WTC11 (cell line): ENCODE measurements around the gene RSPRY1. TPM values are rescaled to one million over a fixed set of nuclear protein-coding genes. Genes with fewer than 3 reads are reported as not detected.

Source experiments
- ATAC-seq: fragments of 200-7000 bp; cut with Tn5 transposase; 2 replicates; pipeline ENCODE4 v1.10.0; 2021; ENCODE audit warnings: mild to moderate bottlenecking, moderate library complexity
- CTCF ChIA-PET: fragments of 300-600 bp; sonication (Branson Sonifier 250); formaldehyde crosslinking; loops from one replicate; lab custom pipeline; 2021; ENCODE audit warnings: antibody characterized with exemption; lab: Charles Lee
- POLR2A ChIA-PET: fragments of 350-600 bp; sonication (Branson Sonifier 250); formaldehyde crosslinking; loops from one replicate; lab custom pipeline; 2021; ENCODE audit warnings: antibody characterized with exemption; lab: Charles Lee
- DNase-seq: peaks from one replicate; pipeline ENCODE4 v3.0.0; 2021; ENCODE audit warnings: low spot score
- H3K27ac Mint-ChIP-seq: 2 replicates; pipeline ENCODE4 v1.8.0; 2021; ENCODE audit warnings: mixed read lengths
- H3K27me3 Mint-ChIP-seq: 2 replicates; pipeline ENCODE4 v1.8.0; 2021; ENCODE audit warnings: low read depth, mild to moderate bottlenecking, moderate library complexity, mixed read lengths
- H3K36me3 Mint-ChIP-seq: 2 replicates; pipeline ENCODE4 v1.8.0; 2021; ENCODE audit warnings: mixed read lengths
- H3K4me1 Mint-ChIP-seq: 2 replicates; pipeline ENCODE4 v1.8.0; 2022; ENCODE audit warnings: mixed read lengths
- H3K4me3 Mint-ChIP-seq: 2 replicates; pipeline ENCODE4 v1.8.0; 2021; ENCODE audit warnings: mild to moderate bottlenecking, moderate library complexity, mixed read lengths
- H3K9me3 Mint-ChIP-seq: 2 replicates; pipeline ENCODE4 v1.8.0; 2021; ENCODE audit warnings: mixed read lengths
- GABPB1 ChIP-seq: sonication (generic); formaldehyde crosslinking; IDR thresholded peaks from 2 replicates; pipeline ENCODE4 v1.8.1; 2023; ENCODE audit warnings: mild to moderate bottlenecking, missing genetic modification reagents
- KAT7 ChIP-seq: sonication (generic); formaldehyde crosslinking; IDR thresholded peaks from 2 replicates; pipeline ENCODE4 v1.8.1; 2023; ENCODE audit warnings: missing genetic modification reagents, mild to moderate bottlenecking, borderline replicate concordance
- NR1H2 ChIP-seq: sonication (generic); formaldehyde crosslinking; IDR thresholded peaks from 2 replicates; pipeline ENCODE4 v1.9.0; 2021; ENCODE audit warnings: mild to moderate bottlenecking, moderate library complexity, missing genetic modification reagents
- OVOL2 ChIP-seq: fragments of 250-450 bp; sonication (Bioruptor Pico); IDR thresholded peaks from 2 replicates; pipeline ENCODE4 v1.9.0; 2021; ENCODE audit warnings: mild to moderate bottlenecking, borderline replicate concordance
- RELA ChIP-seq: sonication (generic); formaldehyde crosslinking; IDR thresholded peaks from 2 replicates; pipeline ENCODE4 v1.8.1; 2022; ENCODE audit warnings: missing genetic modification reagents, mild to moderate bottlenecking, borderline replicate concordance
- SMAD3 ChIP-seq: sonication (generic); formaldehyde crosslinking; IDR thresholded peaks from 2 replicates; pipeline ENCODE4 v1.8.0; 2022; ENCODE audit warnings: missing genetic modification reagents, mild to moderate bottlenecking, borderline replicate concordance
- SP1 ChIP-seq: sonication (generic); formaldehyde crosslinking; conservative IDR thresholded peaks from 2 replicates; pipeline ENCODE4 v1.8.1; 2022; ENCODE audit warnings: missing genetic modification reagents
- ZBTB21 ChIP-seq: sonication (generic); formaldehyde crosslinking; IDR thresholded peaks from 2 replicates; pipeline ENCODE4 v1.8.1; 2023; ENCODE audit warnings: mild to moderate bottlenecking, missing genetic modification reagents, borderline replicate concordance
- total RNA-seq: library from RNA; stranded (reverse); gene quantifications from 3 replicates; pipeline ENCODE4 v1.2.3, GENCODE V29; 2021
- TF ChIP-seq, protein P1 (sequence below): sonication (generic); formaldehyde crosslinking; conservative IDR thresholded peaks from 2 replicates; pipeline ENCODE4 v1.8.1; 2023; ENCODE audit warnings: mild to moderate bottlenecking, low read depth, missing genetic modification reagents, moderate library complexity
- TF ChIP-seq, protein P2 (sequence below): fragments of 250-450 bp; sonication (Bioruptor Pico); conservative IDR thresholded peaks from 2 replicates; pipeline ENCODE4 v1.9.0; 2021; ENCODE audit warnings: mild to moderate bottlenecking
- TF ChIP-seq, protein P3 (sequence below): sonication (generic); formaldehyde crosslinking; IDR thresholded peaks from 2 replicates; pipeline ENCODE4 v1.8.1; 2023; ENCODE audit warnings: mild to moderate bottlenecking, missing genetic modification reagents
- TF ChIP-seq, protein P4 (sequence below): sonication (generic); formaldehyde crosslinking; IDR thresholded peaks from 2 replicates; pipeline ENCODE4 v1.8.1; 2022; ENCODE audit warnings: mild to moderate bottlenecking, missing genetic modification reagents, moderate library complexity, borderline replicate concordance
- TF ChIP-seq, protein P5 (sequence below): sonication (generic); formaldehyde crosslinking; IDR thresholded peaks from 2 replicates; pipeline ENCODE4 v1.8.1; 2022; ENCODE audit warnings: missing genetic modification reagents, borderline replicate concordance
- TF ChIP-seq, protein P6 (sequence below): sonication (generic); formaldehyde crosslinking; IDR thresholded peaks from 2 replicates; pipeline ENCODE4 v1.8.1; 2023; ENCODE audit warnings: mild to moderate bottlenecking, missing genetic modification reagents, moderate library complexity
- TF ChIP-seq, protein P7 (sequence below): sonication (generic); formaldehyde crosslinking; IDR thresholded peaks from 2 replicates; pipeline ENCODE4 v1.8.1; 2022; ENCODE audit warnings: low read depth, missing genetic modification reagents, borderline replicate concordance

The RSPRY1 gene
- total RNA-seq, 1 experiment from 2014 or later, result 26.8 TPM

DNA sequence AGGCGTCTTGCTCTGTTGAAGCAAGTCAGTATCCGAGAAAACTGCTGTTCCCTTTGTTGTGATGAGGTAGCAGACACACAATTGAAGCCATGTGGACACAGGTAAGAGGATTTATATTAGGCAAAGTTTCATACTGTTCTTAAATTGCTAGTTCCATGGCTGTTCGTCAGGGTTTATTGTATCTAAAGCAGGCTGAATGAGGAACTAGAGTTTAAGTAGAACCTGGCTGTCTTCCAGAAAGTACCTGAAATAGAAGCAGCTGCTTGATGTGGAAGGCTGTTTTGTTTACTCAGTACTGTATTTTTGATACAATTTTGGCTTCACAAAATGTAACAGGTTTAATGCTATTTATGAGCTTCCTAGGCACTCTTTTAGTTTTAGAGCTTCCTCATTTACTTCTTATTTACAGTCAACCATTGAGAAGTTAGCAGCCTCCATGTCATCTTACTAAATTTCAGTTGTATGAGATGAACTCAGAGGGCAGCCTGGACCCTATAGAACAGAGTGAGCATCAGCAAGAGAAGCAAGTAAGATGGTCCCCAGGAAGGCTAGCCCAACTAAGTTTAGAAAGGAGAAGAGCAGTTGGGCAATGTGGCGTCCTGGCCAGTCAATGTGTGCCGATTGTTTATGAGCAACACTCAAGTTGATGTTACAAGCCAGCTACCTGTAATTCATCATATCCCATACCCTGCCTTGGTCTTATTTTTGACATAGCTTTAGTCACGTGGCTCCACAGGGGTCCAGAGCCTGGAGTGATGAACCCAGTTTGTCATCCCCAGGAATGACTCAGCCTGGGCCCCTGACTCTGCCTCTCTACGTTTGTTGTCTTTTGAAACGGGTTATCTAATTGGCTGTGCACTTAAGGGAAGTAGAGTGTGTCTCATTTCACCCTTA lies 49.2 kb downstream of the RSPRY1 start (continued):
- TF ChIP-seq, protein P1, sequence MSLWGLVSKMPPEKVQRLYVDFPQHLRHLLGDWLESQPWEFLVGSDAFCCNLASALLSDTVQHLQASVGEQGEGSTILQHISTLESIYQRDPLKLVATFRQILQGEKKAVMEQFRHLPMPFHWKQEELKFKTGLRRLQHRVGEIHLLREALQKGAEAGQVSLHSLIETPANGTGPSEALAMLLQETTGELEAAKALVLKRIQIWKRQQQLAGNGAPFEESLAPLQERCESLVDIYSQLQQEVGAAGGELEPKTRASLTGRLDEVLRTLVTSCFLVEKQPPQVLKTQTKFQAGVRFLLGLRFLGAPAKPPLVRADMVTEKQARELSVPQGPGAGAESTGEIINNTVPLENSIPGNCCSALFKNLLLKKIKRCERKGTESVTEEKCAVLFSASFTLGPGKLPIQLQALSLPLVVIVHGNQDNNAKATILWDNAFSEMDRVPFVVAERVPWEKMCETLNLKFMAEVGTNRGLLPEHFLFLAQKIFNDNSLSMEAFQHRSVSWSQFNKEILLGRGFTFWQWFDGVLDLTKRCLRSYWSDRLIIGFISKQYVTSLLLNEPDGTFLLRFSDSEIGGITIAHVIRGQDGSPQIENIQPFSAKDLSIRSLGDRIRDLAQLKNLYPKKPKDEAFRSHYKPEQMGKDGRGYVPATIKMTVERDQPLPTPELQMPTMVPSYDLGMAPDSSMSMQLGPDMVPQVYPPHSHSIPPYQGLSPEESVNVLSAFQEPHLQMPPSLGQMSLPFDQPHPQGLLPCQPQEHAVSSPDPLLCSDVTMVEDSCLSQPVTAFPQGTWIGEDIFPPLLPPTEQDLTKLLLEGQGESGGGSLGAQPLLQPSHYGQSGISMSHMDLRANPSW (CRISPR knock-in tag), result no peak
- TF ChIP-seq ZBTB21 (CRISPR knock-in tag), result no peak

DNA sequence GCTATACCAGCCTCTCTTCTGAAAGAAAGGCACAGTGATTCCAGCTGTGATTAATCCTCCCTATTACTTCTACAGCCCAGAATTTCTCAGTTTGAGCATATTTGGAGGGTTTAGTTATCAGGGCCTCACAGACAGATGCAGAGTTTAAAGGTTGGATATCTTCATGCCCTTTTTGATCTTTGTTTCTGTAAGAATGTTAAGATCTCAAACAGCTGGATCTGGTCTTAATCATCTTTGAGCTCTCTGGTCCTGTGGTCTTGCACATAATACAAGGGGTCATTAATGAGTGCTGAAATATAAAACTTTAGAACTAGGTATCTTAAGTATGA lies 49.9 kb downstream of the RSPRY1 start:
- Mint-ChIP-seq H3K36me3 (peaks cover 52% of the 10 kb centered on the region), H3K4me3 (no peak overlapping the region), H3K27ac (no peak overlapping the region), H3K9me3 (no peaks in the 10 kb centered on the region), H3K27me3 (no peaks in the 10 kb centered on the region), H3K4me1 (no peaks in the 10 kb centered on the region)
- ChIA-PET POLR2A (no interaction called here), CTCF (no interaction called here)
- ATAC-seq, result no peak
- DNase-seq, result no peak
- TF ChIP-seq, protein P1 (CRISPR knock-in tag), result no peak

DNA sequence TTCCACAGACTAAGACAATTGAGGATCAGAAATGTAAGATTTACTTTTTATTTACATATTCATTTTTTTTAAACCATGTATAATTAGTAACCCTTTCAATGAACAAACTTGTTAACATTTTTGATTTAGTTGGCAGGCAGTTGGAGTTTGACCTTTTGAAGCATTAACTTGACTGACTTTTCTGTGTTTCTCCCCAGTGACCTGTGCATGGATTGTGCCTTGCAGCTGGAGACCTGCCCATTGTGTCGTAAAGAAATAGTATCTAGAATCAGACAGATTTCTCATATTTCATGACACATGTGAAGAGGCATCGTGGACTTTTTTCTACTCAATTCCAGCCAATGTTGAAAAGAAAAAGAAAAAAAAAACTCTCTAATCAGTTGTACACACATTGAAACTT lies 52.6 kb downstream of the RSPRY1 start:
- Mint-ChIP-seq H3K4me3 (no peak overlapping the region), H3K4me1 (no peaks in the 10 kb centered on the region), H3K27ac (no peak overlapping the region), H3K27me3 (no peaks in the 10 kb centered on the region), H3K36me3 (peaks cover 32% of the 10 kb centered on the region), H3K9me3 (no peaks in the 10 kb centered on the region)
- no peak for ATAC-seq
- ChIA-PET POLR2A (no interaction called here), CTCF (no interaction called here)
- no peak for DNase-seq
- TF ChIP-seq, protein P2, sequence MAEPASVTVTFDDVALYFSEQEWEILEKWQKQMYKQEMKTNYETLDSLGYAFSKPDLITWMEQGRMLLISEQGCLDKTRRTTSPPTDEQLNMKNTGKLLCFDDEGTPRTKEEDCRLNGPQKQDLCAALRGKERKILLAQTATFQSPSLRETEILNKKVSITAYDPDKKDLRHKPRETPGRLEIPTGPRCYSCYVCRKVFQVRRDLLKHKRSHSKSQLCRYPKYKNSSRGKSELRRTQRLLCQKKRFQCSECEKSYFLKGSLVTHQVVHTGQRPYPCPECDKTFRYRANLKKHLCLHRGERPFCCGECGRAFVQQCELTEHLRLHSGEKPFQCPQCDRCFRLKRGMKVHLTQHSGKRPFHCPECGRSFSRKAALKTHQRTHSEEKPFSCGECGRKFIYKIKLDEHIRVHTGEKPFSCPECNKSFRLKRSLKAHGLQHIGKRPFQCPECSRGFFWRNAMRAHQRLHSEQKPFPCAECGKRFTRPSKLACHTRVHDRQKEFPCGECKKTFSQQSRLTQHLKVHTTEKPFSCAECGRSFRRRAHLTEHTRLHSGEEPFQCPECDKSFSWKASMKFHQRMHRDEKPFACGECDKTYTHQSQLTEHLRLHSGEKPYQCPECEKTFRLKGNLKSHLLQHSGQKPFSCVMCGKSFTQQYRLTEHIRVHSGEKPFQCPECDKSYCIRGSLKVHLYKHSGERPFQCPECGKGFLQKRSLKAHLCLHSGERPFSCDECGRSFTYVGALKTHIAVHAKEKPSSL (CRISPR knock-in tag), result no peak
- TF ChIP-seq, protein P3, sequence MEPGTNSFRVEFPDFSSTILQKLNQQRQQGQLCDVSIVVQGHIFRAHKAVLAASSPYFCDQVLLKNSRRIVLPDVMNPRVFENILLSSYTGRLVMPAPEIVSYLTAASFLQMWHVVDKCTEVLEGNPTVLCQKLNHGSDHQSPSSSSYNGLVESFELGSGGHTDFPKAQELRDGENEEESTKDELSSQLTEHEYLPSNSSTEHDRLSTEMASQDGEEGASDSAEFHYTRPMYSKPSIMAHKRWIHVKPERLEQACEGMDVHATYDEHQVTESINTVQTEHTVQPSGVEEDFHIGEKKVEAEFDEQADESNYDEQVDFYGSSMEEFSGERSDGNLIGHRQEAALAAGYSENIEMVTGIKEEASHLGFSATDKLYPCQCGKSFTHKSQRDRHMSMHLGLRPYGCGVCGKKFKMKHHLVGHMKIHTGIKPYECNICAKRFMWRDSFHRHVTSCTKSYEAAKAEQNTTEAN (CRISPR knock-in tag), result no peak
- no peak for TF ChIP-seq NR1H2
- TF ChIP-seq, protein P4, sequence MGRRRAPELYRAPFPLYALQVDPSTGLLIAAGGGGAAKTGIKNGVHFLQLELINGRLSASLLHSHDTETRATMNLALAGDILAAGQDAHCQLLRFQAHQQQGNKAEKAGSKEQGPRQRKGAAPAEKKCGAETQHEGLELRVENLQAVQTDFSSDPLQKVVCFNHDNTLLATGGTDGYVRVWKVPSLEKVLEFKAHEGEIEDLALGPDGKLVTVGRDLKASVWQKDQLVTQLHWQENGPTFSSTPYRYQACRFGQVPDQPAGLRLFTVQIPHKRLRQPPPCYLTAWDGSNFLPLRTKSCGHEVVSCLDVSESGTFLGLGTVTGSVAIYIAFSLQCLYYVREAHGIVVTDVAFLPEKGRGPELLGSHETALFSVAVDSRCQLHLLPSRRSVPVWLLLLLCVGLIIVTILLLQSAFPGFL (CRISPR knock-in tag), result no peak
- TF ChIP-seq, protein P5, sequence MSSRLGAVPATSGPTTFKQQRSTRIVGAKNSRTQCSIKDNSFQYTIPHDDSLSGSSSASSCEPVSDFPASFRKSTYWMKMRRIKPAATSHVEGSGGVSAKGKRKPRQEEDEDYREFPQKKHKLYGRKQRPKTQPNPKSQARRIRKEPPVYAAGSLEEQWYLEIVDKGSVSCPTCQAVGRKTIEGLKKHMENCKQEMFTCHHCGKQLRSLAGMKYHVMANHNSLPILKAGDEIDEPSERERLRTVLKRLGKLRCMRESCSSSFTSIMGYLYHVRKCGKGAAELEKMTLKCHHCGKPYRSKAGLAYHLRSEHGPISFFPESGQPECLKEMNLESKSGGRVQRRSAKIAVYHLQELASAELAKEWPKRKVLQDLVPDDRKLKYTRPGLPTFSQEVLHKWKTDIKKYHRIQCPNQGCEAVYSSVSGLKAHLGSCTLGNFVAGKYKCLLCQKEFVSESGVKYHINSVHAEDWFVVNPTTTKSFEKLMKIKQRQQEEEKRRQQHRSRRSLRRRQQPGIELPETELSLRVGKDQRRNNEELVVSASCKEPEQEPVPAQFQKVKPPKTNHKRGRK, result no peak
- no peak for TF ChIP-seq SP1
- TF ChIP-seq GABPB1 (CRISPR knock-in tag), result no peak
- no peak for TF ChIP-seq RELA (CRISPR knock-in tag)
- TF ChIP-seq, protein P6, sequence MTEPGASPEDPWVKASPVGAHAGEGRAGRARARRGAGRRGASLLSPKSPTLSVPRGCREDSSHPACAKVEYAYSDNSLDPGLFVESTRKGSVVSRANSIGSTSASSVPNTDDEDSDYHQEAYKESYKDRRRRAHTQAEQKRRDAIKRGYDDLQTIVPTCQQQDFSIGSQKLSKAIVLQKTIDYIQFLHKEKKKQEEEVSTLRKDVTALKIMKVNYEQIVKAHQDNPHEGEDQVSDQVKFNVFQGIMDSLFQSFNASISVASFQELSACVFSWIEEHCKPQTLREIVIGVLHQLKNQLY (CRISPR knock-in tag), result no peak
- TF ChIP-seq SMAD3 (CRISPR knock-in tag), result no peak
- TF ChIP-seq, protein P7, sequence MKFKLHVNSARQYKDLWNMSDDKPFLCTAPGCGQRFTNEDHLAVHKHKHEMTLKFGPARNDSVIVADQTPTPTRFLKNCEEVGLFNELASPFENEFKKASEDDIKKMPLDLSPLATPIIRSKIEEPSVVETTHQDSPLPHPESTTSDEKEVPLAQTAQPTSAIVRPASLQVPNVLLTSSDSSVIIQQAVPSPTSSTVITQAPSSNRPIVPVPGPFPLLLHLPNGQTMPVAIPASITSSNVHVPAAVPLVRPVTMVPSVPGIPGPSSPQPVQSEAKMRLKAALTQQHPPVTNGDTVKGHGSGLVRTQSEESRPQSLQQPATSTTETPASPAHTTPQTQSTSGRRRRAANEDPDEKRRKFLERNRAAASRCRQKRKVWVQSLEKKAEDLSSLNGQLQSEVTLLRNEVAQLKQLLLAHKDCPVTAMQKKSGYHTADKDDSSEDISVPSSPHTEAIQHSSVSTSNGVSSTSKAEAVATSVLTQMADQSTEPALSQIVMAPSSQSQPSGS (CRISPR knock-in tag), result no peak
- TF ChIP-seq OVOL2 (CRISPR knock-in tag), result no peak
- no peak for TF ChIP-seq KAT7
